DOHH2 (cell line): ENCODE measurements around the gene EHBP1L1.

Experiments used
- H3F3A ChIP-seq: fragments of 200-600 bp; sonication (generic), shearing (Covaris generic); 2 replicates; pipeline ENCODE4 v1.6.0; 2016; ENCODE audit warnings: antibody characterized with exemption, mild to moderate bottlenecking; ENCODE audit not compliant: control insufficient read depth, insufficient read depth
- H3K27ac ChIP-seq: fragments of 200-600 bp; sonication (generic); 2 replicates; pipeline ENCODE4 v1.5.1; 2014; ENCODE audit warnings: low read depth, mild to moderate bottlenecking, low read length, moderate library complexity
- H3K27me3 ChIP-seq: fragments of 200-600 bp; sonication (generic); 2 replicates; pipeline ENCODE4 v1.6.1; 2014; ENCODE audit warnings: mild to moderate bottlenecking, low read length, mixed read lengths; ENCODE audit not compliant: control insufficient read depth
- H3K36me3 ChIP-seq: fragments of 200-600 bp; sonication (generic); 2 replicates; pipeline ENCODE4 v1.6.1; 2014; ENCODE audit warnings: mild to moderate bottlenecking, low read length, moderate library complexity, mixed read lengths; ENCODE audit not compliant: control insufficient read depth
- H3K4me1 ChIP-seq: fragments of 200-600 bp; sonication (generic); 2 replicates; pipeline ENCODE4 v1.6.1; 2014; ENCODE audit warnings: mild to moderate bottlenecking, low read length, mixed read lengths; ENCODE audit not compliant: control insufficient read depth
- H3K4me2 ChIP-seq: fragments of 200-600 bp; sonication (generic); 2 replicates; pipeline ENCODE4 v1.6.0; 2014; ENCODE audit warnings: mild to moderate bottlenecking, low read length, moderate library complexity
- H3K4me3 ChIP-seq: fragments of 200-600 bp; sonication (generic); 2 replicates; pipeline ENCODE4 v1.5.1; 2014; ENCODE audit warnings: mild to moderate bottlenecking, low read length, mixed read lengths
- H3K79me2 ChIP-seq: fragments of 200-600 bp; sonication (generic); 2 replicates; pipeline ENCODE4 v1.6.1; 2014; ENCODE audit warnings: mild to moderate bottlenecking, low read length, mixed read lengths; ENCODE audit not compliant: control insufficient read depth
- H3K9me2 ChIP-seq: fragments of 200-600 bp; sonication (generic); replicated peaks from 2 replicates; pipeline ENCODE4 v1.6.1; 2014; ENCODE audit warnings: mild to moderate bottlenecking, low read length, mixed read lengths; ENCODE audit not compliant: control insufficient read depth
- H3K9me3 ChIP-seq: fragments of 200-600 bp; sonication (generic); 2 replicates; pipeline ENCODE4 v1.6.1; 2014; ENCODE audit warnings: antibody characterized with exemption, low read length, mixed read lengths; ENCODE audit not compliant: control insufficient read depth, insufficient read depth
- H4K20me1 ChIP-seq: fragments of 200-600 bp; sonication (generic); 2 replicates; pipeline ENCODE4 v1.6.0; 2014; ENCODE audit warnings: low read depth, mild to moderate bottlenecking, antibody characterized with exemption, low read length, moderate library complexity; ENCODE audit not compliant: control insufficient read depth, insufficient read depth
- CTCF ChIP-seq: fragments of 200-600 bp; sonication (generic); IDR thresholded peaks from one replicate; pipeline ENCODE4 v1.5.1; 2014; ENCODE audit warnings: antibody characterized with exemption, mild to moderate bottlenecking, low read depth, low read length; ENCODE audit not compliant: poor library complexity, severe bottlenecking
- EZH2phosphoT487 ChIP-seq: fragments of 200-600 bp; sonication (generic); IDR thresholded peaks from 2 replicates; pipeline ENCODE4 v1.6.1; 2017; ENCODE audit warnings: borderline replicate concordance, mild to moderate bottlenecking, antibody characterized with exemption, low read length, moderate library complexity, mixed read lengths

Gene EHBP1L1

GRCh38 chr11:65558930-65559509 lies 16.8 kb upstream of the EHBP1L1 start:
- H3K4me1 ChIP-seq, result peaks cover 22% of the 10 kb centered on the region
- peak; percentile 14 for TF ChIP-seq CTCF
- no peak for TF ChIP-seq EZH2phosphoT487
- H3K9me3 ChIP-seq, result no peaks in the 10 kb centered on the region

GRCh38 chr11:65559535-65559934 lies 16.3 kb upstream of the EHBP1L1 start:
- Histone ChIP-seq H3K9me2 (no peaks in the 10 kb centered on the region), H3K36me3 (no peaks in the 10 kb centered on the region), H3K27me3 (no peaks in the 10 kb centered on the region), H3K4me3 (no peak overlapping the region), H3K9me3 (no peaks in the 10 kb centered on the region), H3F3A (no peaks in the 10 kb centered on the region), H3K4me2 (no peak overlapping the region), H3K4me1 (peaks cover 17% of the 10 kb centered on the region), H3K79me2 (no peaks in the 10 kb centered on the region), H4K20me1 (no peaks in the 10 kb centered on the region), H3K27ac (no peak overlapping the region)
- TF ChIP-seq CTCF, result no peak
- no peak for TF ChIP-seq EZH2phosphoT487

More at GRCh38 chr11:65558930-65559509, 16.8 kb upstream of the EHBP1L1 start:
- no peaks in the 10 kb centered on the region for H3K9me2 ChIP-seq
- H3K36me3 ChIP-seq, result no peaks in the 10 kb centered on the region
- H3K27ac ChIP-seq, result no peak overlapping the region
- H3K27me3 ChIP-seq, result no peaks in the 10 kb centered on the region
- no peaks in the 10 kb centered on the region for H3F3A ChIP-seq
- peak overlapping the region; percentile 67 for H3K4me2 ChIP-seq
- no peaks in the 10 kb centered on the region for H3K79me2 ChIP-seq
- H3K4me3 ChIP-seq, result peak overlapping the region; percentile 65; the same call in 1 of the 2 replicates
- no peaks in the 10 kb centered on the region for H4K20me1 ChIP-seq

GRCh38 chr11:65559951-65560537 lies 15.8 kb upstream of the EHBP1L1 start:
- H3K27ac ChIP-seq, result no peak overlapping the region
- no peaks in the 10 kb centered on the region for H3K27me3 ChIP-seq
- H3K4me2 ChIP-seq, result no peak overlapping the region
- H4K20me1 ChIP-seq, result no peaks in the 10 kb centered on the region
- H3K79me2 ChIP-seq, result no peaks in the 10 kb centered on the region
- H3K9me3 ChIP-seq, result no peaks in the 10 kb centered on the region
- H3K4me1 ChIP-seq, result peaks cover 16% of the 10 kb centered on the region
- no peaks in the 10 kb centered on the region for H3K36me3 ChIP-seq
- H3K4me3 ChIP-seq, result no peak overlapping the region
- H3F3A ChIP-seq, result no peaks in the 10 kb centered on the region
- TF ChIP-seq CTCF (no peak), EZH2phosphoT487 (no peak)
- H3K9me2 ChIP-seq, result no peaks in the 10 kb centered on the region
